HG03558 (cell line): ENCODE data around the gene VTI1B.
"Not testable (repeated sequence)": the region's sequence is repeated elsewhere in the genome, so short reads cannot be mapped to it uniquely, and the experiment has no call there.

Source experiments
- ATAC-seq: cut with Tn5 transposase; IDR thresholded peaks from one replicate; pipeline ENCODE4 v1.9.1; 2021; ENCODE audit warnings: moderate number of reproducible peaks; ENCODE audit not compliant: unreplicated experiment; ENCODE audit errors: extremely low read depth

VTI1B gene

DNA sequence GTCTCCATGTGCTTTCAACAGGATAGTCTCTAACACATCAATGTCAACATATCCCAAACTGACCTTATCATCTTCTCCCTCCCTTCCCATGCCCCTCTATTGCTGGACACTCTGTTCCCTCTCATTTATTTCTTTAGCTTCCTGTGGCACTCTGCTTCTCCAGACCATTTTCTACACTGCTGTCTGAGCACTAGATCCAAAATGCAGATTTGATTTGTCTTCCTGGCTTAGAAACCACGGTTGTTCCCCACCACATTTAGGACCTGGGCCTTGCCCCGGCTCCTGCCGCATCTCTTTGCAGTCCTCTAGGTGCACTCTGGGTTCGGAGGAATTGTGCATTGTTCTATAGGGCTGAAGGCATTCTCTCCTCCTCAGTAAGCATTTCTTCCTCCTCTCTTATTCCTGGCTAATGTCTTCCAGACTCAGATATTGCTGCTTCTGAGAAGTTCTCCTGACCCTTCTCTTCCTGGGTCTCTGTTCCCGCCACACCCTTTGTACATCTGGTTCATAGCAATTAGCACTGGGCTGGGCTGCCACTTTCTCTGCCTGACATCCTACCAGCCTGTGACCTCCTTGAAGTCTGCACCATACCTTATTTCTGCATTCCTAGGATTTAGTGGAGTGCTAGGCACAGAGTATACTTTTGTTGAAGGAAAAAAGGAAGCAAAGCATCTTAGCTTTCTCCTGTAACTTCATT lies 40.8 kb downstream of the VTI1B start:
- no peak for ATAC-seq

DNA sequence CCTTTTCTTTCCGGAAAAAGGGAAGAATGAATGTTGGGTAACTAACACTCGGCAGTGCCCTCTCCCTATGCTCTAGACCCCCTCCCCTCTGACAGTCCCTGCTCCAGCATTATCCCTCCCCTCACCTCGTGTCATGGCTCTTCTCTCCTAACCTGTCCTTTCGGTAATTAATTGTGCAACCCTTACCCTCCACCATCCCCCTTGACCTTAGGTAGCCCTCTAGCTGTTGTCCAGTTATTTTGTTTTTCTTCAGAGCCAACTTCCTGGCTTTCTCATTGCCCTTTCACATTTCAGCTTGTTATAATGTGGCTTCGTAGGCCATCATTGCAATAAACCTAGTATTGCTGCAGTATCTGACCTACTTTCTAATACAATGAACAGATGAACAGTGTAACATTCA lies 43.5 kb downstream of the VTI1B start:
- ATAC-seq, result no peak

- ATAC-seq, result no peak
Measured at GRCh38 chr14:67630186-67630585, 44.2 kb downstream of the VTI1B start.

GRCh38 chr14:67627519-67627918 lies 46.9 kb downstream of the VTI1B start:
- no peak for ATAC-seq

DNA sequence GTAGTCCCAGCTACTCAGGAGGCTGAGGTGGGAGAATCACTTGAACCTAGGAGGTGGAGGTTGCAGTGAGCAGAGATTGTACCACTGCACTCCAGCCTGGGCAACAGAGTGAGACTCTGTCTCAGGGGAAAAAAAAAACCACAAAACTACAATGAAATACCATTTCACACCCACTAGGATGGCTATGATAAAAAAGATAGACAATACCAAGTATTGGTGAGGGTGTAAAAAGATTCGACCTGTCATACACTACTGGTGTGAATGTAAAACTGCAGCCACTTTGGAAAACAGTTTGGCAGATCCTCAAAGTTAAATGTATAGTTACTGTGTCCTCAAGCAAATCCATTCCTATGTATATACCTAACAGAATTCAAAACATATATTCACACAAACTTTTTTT lies 48.3 kb downstream of the VTI1B start:
- ATAC-seq, result not testable (repeated sequence)

DNA sequence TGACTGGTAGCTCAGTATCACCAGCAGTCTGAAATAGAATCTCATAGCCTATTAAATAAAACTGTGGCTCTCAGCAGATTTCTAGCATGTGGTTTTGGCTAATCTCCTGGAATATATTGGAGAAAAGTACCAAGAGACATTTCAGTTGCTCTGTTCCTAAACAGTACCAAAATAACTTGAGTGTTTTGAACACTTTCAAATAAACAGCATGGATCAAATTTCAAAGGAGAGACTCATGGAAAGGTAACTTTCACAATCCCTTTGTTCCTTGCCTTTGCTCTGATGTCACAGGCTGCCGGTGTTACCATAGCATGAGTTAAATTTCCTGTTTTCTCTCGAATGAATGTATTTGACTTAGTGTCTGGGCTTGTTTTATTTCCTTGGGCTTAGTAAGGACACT lies 51.3 kb downstream of the VTI1B start:
- ATAC-seq, result no peak

DNA sequence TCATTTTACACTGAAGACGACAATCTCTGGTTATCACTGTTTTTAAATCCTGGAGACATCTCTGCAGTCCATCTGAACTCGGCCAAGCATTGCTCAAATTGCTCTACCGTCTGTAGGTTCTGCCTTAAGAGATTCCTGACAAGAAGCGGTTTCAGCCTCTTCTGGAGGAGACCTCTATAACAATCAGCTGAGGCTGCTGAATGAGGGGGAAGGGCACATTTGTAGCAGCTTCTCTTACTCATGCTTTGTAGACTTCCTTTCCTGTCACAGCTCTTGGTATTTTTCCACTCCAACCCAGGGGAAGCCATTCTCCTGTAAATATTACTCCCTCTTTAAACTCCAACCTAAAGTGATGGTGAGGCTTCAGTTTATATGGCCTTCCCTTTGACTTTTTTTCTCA lies 51.8 kb downstream of the VTI1B start:
- no peak for ATAC-seq

DNA sequence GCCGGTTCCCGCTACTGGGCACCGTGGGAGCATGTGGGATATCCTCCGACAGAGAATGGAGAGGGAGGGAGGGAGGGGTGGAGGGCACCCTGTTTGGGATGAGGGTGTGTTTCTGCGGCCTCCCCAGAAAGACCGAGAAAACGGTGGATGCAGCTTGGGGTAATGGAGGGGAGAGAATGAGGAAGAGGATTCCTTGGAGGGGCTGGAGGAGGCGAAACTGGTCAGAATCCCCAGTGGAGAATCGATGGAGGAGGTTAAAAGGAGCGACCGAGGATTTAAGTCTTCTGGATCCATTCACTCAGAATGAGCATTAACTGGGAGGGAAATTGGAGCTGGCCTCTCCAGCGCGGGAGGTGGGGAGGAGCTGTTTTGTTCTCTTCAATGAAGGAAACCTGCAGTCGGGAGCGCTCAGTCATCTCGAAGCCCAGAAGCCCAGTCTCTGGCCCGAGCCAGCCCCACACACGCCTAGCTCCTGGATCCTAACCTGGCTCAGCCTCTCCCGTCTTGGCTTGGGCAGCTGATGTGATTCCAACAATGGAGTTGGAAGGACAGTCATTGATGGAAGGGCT lies 54.1 kb downstream of the VTI1B start:
- no peak for ATAC-seq

DNA sequence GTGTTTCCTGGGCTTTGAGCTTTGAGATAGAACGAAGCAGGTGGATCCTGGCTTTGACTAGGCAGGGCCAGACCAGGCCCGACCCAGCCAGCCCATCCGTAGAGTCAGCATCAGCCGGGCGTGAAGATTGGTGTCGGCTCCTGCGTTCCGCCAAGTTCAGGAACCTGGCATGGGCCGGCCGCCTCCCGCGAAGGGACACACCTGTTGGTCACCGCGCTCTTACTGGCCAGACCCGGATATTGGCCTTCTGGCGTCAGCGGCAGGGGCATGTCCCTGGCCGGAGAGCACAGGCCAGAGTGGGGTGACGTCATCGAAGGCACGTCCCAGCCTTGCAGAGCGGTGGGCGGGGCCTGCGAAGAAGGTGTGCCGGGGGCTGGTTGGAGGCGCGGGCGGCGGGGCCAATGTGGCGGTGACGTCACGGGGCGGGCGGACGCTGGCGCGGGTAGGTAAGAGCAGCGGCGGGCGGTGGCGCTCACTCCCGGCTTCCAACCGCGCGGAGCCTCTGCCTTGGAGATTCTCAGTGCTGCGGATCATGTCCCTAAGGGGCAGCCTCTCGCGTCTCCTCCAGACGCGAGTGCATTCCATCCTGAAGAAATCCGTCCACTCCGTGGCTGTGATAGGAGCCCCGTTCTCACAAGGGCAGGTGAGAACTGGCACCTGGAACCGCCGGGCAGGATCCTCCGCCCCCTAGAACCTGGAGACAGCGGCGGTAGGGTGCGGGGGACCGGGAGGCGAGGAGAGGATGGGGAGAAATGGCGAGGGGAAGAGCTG lies 54.8 kb downstream of the VTI1B start, which contains the start of gene ARG2:
TSS of gene ARG2 (plus strand) at position 475 of the 771 bp plus-strand sequence. CDS start at position 533, 58 bp downstream.
- ATAC-seq, result peak; percentile 84

DNA sequence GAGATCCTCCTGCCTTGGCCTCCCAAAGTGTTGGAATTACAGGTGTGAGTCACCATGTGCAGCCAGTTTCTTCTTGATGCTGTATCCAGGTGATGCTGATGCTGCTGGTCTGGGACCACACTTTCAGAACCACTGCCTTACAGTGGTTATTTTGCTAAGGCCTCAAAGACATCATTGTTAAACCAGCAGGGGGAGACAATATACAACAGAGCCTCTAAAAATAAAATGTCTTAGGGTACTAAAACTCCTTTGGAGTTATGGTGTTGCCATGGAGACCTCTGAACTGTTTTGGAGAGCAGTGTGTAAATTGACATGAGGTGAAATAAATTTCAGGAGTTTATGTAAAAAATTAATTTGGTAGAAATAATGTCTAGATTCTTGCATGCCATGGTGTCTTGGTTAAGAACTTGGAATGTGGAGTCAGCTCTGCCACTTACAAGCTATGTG lies 55.8 kb downstream of the VTI1B start:
- ATAC-seq, result no peak

DNA sequence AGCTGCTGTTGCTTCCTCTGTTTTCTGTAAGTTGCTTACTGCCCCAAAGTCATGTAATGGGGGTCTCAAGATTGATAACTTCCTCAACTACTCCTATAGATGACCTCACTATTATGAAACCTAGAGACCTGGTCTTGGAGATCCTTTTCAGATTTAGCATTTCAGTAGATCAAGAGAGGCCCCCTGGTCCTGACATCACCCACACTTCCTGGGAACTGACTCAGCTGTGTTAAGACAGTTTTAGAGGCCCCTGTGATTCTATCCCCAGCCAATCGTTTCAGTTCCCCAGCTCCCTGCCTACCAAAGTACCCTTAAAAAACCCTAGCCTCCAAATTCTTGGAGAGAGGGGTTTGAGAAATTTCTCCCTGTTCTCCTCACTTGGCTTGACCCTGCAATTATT lies 63.9 kb downstream of the VTI1B start:
- no peak for ATAC-seq

DNA sequence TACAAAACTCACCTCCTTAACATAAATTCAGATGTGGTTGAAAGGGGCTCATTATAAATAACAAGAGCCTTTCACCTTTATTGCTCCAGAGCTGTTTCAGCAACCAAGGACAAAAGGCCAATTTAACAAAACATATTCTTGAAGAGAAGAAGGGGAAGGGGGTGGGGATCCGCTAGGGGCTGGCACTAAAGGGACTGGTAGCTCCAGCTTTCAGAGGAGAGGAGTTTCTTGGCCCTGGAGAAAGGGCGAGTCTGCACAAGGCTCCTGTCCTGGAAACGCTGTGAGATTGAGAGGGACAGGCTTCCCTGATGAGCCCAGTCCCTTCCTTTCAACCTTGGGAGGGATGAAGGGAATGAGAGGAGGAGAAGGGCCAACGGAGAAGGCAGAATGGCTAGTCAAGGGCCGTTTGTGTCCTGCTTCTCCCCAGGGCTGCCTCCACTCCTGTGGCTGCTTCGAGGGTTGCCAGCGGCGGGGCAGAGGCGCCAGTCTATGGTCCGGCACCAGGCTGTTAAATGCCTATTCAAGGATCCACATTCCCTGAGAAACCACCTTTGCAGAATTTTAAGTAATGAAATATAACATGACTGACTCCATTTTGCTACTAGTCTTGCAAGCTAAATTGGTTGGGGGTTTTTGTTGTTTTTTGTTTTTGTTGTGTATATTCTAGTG lies 64.7 kb downstream of the VTI1B start:
- no peak for ATAC-seq

DNA sequence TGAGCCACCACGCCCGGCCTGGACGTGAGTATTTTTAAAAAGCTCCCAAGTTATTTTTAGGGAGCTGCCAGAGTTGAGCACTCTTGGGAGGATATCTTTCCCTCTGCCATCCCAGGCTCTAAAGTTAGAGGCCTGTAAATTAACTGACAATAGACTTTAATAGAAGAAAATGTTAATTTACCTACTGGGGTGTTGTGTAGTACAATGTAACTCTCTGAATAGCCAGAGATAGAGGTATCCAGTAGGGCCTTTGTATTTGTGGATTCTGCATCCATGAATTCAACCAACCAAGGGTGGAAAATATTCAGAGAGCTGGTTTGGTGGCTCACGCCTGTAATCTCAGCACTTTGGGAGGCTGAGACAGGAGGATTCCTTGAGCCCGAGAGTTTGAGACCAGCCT lies 66.8 kb downstream of the VTI1B start:
- no peak for ATAC-seq

DNA sequence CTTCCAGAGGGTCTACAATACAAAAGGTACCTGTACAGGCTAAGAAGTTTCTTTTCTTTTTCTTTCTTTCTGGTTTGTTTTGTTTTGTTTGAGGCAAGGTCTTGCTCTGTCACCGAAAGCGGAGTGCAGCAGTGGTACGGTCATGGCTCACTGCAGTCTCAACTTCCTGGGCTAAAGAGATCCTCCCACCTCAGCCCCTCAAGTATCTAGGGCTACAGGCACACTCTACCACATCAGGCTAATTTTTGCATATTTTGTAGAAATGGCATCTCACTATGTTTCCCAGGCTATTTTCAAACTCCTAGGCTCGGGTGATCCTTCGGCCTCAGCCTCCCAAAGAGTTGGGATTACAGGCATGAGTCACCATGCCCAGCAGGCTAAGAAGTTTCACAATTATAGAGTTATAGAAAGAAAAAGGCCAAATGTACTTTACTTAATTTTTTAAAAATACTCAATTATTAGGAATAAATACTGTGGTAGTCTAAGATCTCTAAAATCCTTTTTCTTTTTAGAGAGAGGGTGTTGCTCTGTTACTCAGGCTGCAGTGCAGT lies 71.4 kb downstream of the VTI1B start:
- peak; percentile 34 for ATAC-seq

DNA sequence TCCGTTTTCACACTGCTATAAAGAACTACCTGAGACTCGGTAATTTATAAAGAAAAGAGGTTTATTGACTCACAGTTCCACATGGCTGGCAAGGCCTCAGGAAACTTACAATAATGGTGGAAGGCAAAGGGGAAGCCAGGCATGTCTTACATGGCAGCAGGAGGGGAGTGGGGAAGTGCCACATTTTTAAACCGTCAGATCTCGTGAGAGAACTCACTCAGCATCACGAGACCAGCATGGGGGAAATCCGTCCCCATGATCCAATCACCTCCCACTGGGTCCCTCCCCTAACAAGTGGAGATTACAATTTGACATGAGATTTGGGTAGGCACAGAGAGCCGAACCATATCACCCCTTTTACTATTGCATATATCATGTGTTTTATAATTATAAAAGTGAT lies 72.4 kb downstream of the VTI1B start:
- ATAC-seq, result no peak

DNA sequence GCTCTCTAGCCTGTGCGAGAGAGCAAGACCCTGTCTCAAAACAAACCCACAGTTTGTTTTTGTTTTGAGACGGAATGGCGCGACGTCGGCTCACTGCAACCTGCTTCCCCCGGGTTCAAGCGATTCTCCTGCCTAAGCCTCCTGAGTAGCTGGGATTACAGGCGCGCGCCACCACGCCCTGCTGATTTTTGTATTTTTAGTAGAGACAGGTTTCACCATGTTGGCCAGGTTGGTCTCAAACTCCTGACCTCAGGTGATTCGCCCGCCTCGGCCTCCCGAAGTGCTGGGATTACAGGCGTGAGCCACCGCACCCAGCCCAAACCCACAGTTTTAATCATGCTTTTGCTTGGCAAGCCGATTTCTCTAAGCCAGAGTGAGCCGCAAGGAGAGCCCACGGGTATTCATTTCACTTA lies 73.9 kb downstream of the VTI1B start:
- not testable (repeated sequence) for ATAC-seq

DNA sequence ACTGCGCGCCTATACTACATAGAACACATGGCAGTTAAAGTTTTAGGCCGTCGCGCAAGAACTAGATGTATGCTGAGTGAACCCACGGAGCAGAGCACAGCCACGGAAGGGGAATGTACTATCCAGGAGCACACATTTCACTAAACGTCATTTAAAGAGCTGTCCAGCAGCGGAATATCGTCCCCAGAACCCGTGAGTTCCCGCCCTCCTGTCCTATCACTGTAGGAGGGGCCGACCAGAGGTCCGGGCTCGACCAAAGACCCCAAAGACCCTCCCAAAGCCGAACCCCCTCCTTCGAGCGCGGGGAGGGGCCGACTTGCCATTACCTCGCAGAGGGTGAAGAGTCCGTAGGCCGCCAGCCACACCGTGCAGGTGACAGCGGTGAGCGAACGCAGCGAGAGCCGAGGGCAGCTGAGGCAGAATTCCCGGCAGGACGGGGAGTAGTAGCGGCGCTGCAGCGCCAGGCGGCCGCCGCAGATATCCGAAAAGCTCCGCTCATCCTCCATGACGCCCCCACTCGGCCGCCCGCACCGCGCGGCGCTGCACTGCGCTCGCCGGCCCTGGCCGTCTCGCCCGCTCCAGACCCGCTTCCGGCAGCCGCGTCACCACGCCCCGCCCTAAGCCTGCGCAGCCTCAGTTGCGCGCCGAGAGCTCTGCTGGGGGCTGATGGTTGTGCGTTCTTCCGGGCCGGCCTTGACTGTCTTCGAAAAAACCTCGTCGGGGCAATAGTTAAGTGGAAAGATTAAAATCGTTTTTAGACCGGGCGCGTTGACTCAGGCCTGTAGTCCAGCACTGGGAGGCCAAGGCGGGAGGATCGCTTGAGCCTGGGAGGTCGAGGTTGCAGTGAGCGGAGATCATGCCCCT lies 74.5 kb downstream of the VTI1B start, which contains the start of gene PIGH:
TSS of gene PIGH (minus strand) at position 571 of the 864 bp plus-strand sequence. CDS start at position 506, 65 bp downstream.
- ATAC-seq, result peak; percentile 73
